Measurements from ENCODE around the gene TM9SF1. TPM values are rescaled to one million over a fixed set of nuclear protein-coding genes. Genes with fewer than 3 reads are reported as not detected.
A peak's percentile ranks its signal among the peaks of the same experiment; 100 is the strongest.

The TM9SF1 gene
- total RNA-seq, 1 donor from 2014 or later = 69.5 TPM

DNA sequence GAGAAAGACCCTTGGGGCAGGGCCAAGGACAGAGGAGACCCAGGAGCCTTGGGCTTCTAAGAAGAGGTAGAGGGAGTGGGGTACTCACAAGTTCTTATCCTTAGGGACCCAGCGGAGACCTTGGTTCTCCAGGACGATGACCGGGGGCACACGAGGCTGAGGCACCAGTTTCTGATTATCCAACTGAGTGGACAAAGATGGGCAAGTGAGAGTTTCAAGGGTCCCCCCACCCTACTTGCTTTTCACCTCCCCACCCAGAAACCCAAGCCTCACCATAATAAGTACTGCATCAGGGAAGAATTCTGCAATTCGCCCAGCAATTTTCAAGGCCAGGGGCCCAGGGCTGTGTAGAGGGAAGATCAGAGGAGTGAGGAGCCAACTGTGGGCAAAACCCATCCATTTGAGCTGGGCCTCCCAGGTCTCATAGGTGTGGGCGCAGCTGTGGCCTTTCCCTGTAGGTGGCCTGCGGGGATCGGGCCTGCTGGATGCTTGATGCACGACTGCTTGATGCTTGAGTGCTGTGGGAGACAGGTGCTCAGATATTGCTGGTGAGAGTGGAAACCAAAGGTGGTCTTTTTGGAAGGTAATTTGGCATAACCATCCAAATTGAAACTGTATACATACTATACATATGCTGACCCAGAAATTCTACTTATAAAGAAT, 55.8 kb downstream of the TM9SF1 start:
- no peak for TF ChIP-seq CTCF (IDR thresholded peaks at IDR 0.05)
- DNase-seq (ENCODE audit: extremely low spot score, unreplicated experiment) = no peak
- H3K4me3 Mint-ChIP-seq (ENCODE audit: unreplicated experiment) = peak overlapping the region; percentile 42
- no peaks in the 10 kb centered on the region for H3K9me3 Mint-ChIP-seq (ENCODE audit: unreplicated experiment)
- H3K36me3 Mint-ChIP-seq (ENCODE audit: unreplicated experiment) = peaks cover 21% of the 10 kb centered on the region
- H3K27me3 Mint-ChIP-seq (ENCODE audit: unreplicated experiment) = no peaks in the 10 kb centered on the region
- peaks cover 34% of the 10 kb centered on the region for H3K4me1 Mint-ChIP-seq (ENCODE audit: unreplicated experiment)
- peak overlapping the region; percentile 41 for H3K27ac Mint-ChIP-seq (ENCODE audit: unreplicated experiment)

Small RNA genes within 50 kb of the gene (microRNA-seq; reads per million reads assigned to microRNA genes)
- gene MIR7703 (ENCODE audit: unreplicated experiment) = not detected

Other genes starting within 250 kb of the TM9SF1 start
- gene DHRS4, start 241.7 kb downstream of the TM9SF1 start, total RNA-seq = 19.1 and 19.6 TPM in 2 replicates
- 15.9 and 17.1 TPM in 2 replicates for gene DHRS4L2, start 206.5 kb downstream of the TM9SF1 start, total RNA-seq
- 0.31 and 0.35 TPM in 2 replicates for gene CARMIL3, start 143.4 kb downstream of the TM9SF1 start, total RNA-seq
- not detected in 2 replicates for gene CPNE6, start 123.9 kb downstream of the TM9SF1 start, total RNA-seq
- gene PCK2, start 101.1 kb downstream of the TM9SF1 start, total RNA-seq = 66.0 and 75.1 TPM in 2 replicates
- 50.2 and 52.8 TPM in 2 replicates for gene DCAF11, start 80.7 kb downstream of the TM9SF1 start, total RNA-seq
- gene NRL, start 80.5 kb downstream of the TM9SF1 start, total RNA-seq = 1.2 and 1.9 TPM in 2 replicates
- 0.63 and 0.73 TPM in 2 replicates for gene FITM1, start 64.8 kb downstream of the TM9SF1 start, total RNA-seq
- gene PSME1, start 59.2 kb downstream of the TM9SF1 start, total RNA-seq = 154 and 156 TPM in 2 replicates
- 13.6 and 15.6 TPM in 2 replicates for gene EMC9, start 53.9 kb downstream of the TM9SF1 start, total RNA-seq
- gene PSME2, start 48.8 kb downstream of the TM9SF1 start, total RNA-seq = 86.2 and 91.8 TPM in 2 replicates
- gene RNF31, start 47.9 kb downstream of the TM9SF1 start, total RNA-seq = 65.9 and 66.5 TPM in 2 replicates
- 58.9 and 62.5 TPM in 2 replicates for gene IRF9, start 34.2 kb downstream of the TM9SF1 start, total RNA-seq
- 8.1 and 11.5 TPM in 2 replicates for gene REC8, start 23.4 kb downstream of the TM9SF1 start, total RNA-seq
- 34.6 and 36.5 TPM in 2 replicates for gene IPO4, start 6.6 kb downstream of the TM9SF1 start, total RNA-seq
- not detected in 2 replicates for gene TSSK4, start 10.3 kb upstream of the TM9SF1 start, total RNA-seq
- 38.1 and 45.3 TPM in 2 replicates for gene CHMP4A, start 18.0 kb upstream of the TM9SF1 start, total RNA-seq
- 23.8 and 25.4 TPM in 2 replicates for gene MDP1, start 20.6 kb upstream of the TM9SF1 start, total RNA-seq
- 158 and 164 TPM in 2 replicates for gene NEDD8, start 36.9 kb upstream of the TM9SF1 start, total RNA-seq
- 61.7 and 68.7 TPM in 2 replicates for gene GMPR2, start 37.5 kb upstream of the TM9SF1 start, total RNA-seq
- gene TINF2, start 47.2 kb upstream of the TM9SF1 start, total RNA-seq = 69.2 and 75.7 TPM in 2 replicates
- gene TGM1, start 67.7 kb upstream of the TM9SF1 start, total RNA-seq = 2.1 and 2.3 TPM in 2 replicates
- 26.1 and 30.8 TPM in 2 replicates for gene RABGGTA, start 76.2 kb upstream of the TM9SF1 start, total RNA-seq
- gene DHRS1, start 104.3 kb upstream of the TM9SF1 start, total RNA-seq = 24.6 and 27.0 TPM in 2 replicates
- gene NOP9, start 104.4 kb upstream of the TM9SF1 start, total RNA-seq = 27.8 and 28.2 TPM in 2 replicates
- gene CIDEB, start 112.5 kb upstream of the TM9SF1 start, total RNA-seq = not detected in 2 replicates
- gene LTB4R2, start 114.7 kb upstream of the TM9SF1 start, total RNA-seq = 12.5 and 14.9 TPM in 2 replicates
- 10.0 and 11.3 TPM in 2 replicates for gene LTB4R, start 116.1 kb upstream of the TM9SF1 start, total RNA-seq
- gene ADCY4, start 139.6 kb upstream of the TM9SF1 start, total RNA-seq = 25.3 and 26.5 TPM in 2 replicates
- gene RIPK3, start 144.6 kb upstream of the TM9SF1 start, total RNA-seq = 0.78 and 1.3 TPM in 2 replicates
- 197 and 223 TPM in 2 replicates for gene NFATC4, start 172.7 kb upstream of the TM9SF1 start, total RNA-seq
- 39.6 and 40.2 TPM in 2 replicates for gene NYNRIN, start 203.6 kb upstream of the TM9SF1 start, total RNA-seq
- 5.5 and 6.1 TPM in 2 replicates for gene CBLN3, start 234.2 kb upstream of the TM9SF1 start, total RNA-seq
- 59.9 and 60.9 TPM in 2 replicates for gene KHNYN, start 234.5 kb upstream of the TM9SF1 start, total RNA-seq
- 53.9 and 54.6 TPM in 2 replicates for gene SDR39U1, start 247.3 kb upstream of the TM9SF1 start, total RNA-seq

All from osteocyte (in vitro differentiated cells).